Mesendoderm (in vitro differentiated cells): ENCODE results near the gene SYT7.
A peak's percentile ranks its signal among the peaks of the same experiment; 100 is the strongest.

Source experiments
- DNase-seq: peaks from one replicate; pipeline ENCODE4 v3.0.0; 2013
- H2AK5ac ChIP-seq: 2 replicates; pipeline ENCODE4 v1.6.1; 2013; ENCODE audit warnings: low read length, inconsistent platforms
- H2BK120ac ChIP-seq: 2 replicates; pipeline ENCODE4 v1.6.1; 2013; ENCODE audit warnings: low read depth, mild to moderate bottlenecking, low read length, moderate library complexity, mixed read lengths
- H2BK15ac ChIP-seq: replicated peaks from 2 replicates; pipeline ENCODE4 v1.6.1; 2013; ENCODE audit warnings: low read depth, mild to moderate bottlenecking, moderate library complexity
- H2BK5ac ChIP-seq: 2 replicates; pipeline ENCODE4 v1.6.1; 2013; ENCODE audit warnings: low read length, inconsistent platforms
- H3K18ac ChIP-seq: 2 replicates; pipeline ENCODE4 v1.6.1; 2013; ENCODE audit warnings: mild to moderate bottlenecking, low read length, mixed read lengths
- H3K23ac ChIP-seq: one replicate; pipeline ENCODE4 v1.6.1; 2013; ENCODE audit warnings: low read length
- H3K27ac ChIP-seq: 2 replicates; pipeline ENCODE4 v1.5.1; 2013; ENCODE audit warnings: low read depth, mild to moderate bottlenecking, inconsistent platforms, low read length, moderate library complexity
- H3K27me3 ChIP-seq: 2 replicates; pipeline ENCODE4 v1.6.1; 2013; ENCODE audit warnings: low read length, control low read depth, mild to moderate bottlenecking, inconsistent platforms; ENCODE audit not compliant: insufficient read depth, poor library complexity
- H3K36me3 ChIP-seq: 2 replicates; pipeline ENCODE4 v1.6.1; 2013; ENCODE audit warnings: low read length, inconsistent platforms; ENCODE audit not compliant: control insufficient read depth, insufficient read depth
- H3K4ac ChIP-seq: one replicate; pipeline ENCODE4 v1.6.1; 2013; ENCODE audit warnings: low read depth, mild to moderate bottlenecking, low read length, moderate library complexity
- H3K4me1 ChIP-seq: 2 replicates; pipeline ENCODE4 v1.6.1; 2013; ENCODE audit warnings: low read depth, low read length, inconsistent platforms; ENCODE audit not compliant: control insufficient read depth
- H3K4me2 ChIP-seq: 2 replicates; pipeline ENCODE4 v1.6.1; 2013; ENCODE audit warnings: low read length
- H3K4me3 ChIP-seq: 2 replicates; pipeline ENCODE4 v1.5.1; 2013; ENCODE audit warnings: mild to moderate bottlenecking, low read length
- H3K56ac ChIP-seq: one replicate; pipeline ENCODE4 v1.6.1; 2013; ENCODE audit warnings: low read length
- H3K79me1 ChIP-seq: 2 replicates; pipeline ENCODE4 v1.6.1; 2013; ENCODE audit warnings: low read length, inconsistent platforms
- H3K79me2 ChIP-seq: 2 replicates; pipeline ENCODE4 v1.6.1; 2013; ENCODE audit warnings: mild to moderate bottlenecking, low read length; ENCODE audit not compliant: control insufficient read depth, insufficient read depth
- H3K9ac ChIP-seq: 2 replicates; pipeline ENCODE4 v1.6.1; 2013; ENCODE audit warnings: low read length, inconsistent platforms
- H4K5ac ChIP-seq: one replicate; pipeline ENCODE4 v1.6.1; 2013; ENCODE audit warnings: low read length
- H4K8ac ChIP-seq: one replicate; pipeline ENCODE4 v1.6.1; 2013; ENCODE audit warnings: low read depth, mild to moderate bottlenecking, control low read depth, low read length, moderate library complexity
- WGBS: extraction: QIAGEN DNeasy Blood & Tissue Kit; methylation state at CpG from one replicate; pipeline ENCODE4 v1.1.7; 2013; ENCODE audit warnings: low lambda C conversion rate, missing lambda C conversion rate; ENCODE audit not compliant: insufficient coverage; ENCODE audit errors: extremely low coverage; 5-methylcytosine and 5-hydroxymethylcytosine counted together

SYT7 gene

DNA sequence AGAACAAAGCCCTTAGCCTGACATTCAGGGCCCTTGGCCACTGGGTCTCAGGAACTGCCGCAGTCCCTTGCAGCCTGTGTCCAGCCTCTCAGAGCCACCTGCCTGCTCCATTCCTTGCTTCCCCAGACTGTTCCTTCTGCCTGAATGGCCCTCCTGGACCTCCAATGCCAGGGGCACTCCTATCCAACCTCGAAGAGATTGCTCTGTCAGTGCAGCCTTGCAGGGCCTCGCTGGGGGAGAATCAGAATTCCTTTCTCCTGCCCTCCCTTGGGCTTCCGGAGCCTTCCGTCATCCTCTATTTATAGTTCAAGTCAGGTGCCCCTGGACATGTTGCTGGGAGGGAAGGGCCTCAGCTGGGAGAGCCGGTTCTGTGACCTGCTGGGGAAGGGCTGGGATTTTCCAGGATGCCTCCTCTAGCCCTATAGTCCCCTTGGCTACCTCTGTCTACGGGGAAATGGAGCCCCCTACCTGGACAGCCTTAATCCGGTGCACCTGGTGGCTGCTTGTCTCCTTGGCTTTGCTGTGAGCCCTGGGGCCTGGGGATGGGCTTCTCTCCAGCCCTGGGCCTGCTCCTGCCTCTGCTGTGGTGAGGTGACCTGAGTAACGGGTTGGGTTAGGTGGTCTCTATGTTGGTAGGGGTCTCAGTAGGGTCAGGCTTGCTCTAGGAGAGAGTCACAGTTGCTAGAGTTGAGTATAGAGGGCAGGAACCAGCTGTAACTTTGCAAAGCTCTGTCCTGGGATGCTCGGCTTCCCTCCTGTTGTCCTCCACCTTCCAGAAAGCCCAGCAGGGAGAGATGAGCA lies 45.9 kb upstream of the SYT7 start:
- peak overlapping the region; percentile 69 for H3K56ac ChIP-seq
- H2BK120ac ChIP-seq, result no peak overlapping the region
- H3K23ac ChIP-seq, result no peak overlapping the region
- peak overlapping the region; percentile 59 for H3K27ac ChIP-seq
- no peak overlapping the region for H4K8ac ChIP-seq
- peak; percentile 97 for DNase-seq
- H4K5ac ChIP-seq, result no peak overlapping the region
- H3K79me1 ChIP-seq, result no peaks in the 10 kb centered on the region
- no peak overlapping the region for H2AK5ac ChIP-seq
- no peak overlapping the region for H3K4me2 ChIP-seq
- peaks cover 2% of the 10 kb centered on the region for H3K4me1 ChIP-seq
- no peak overlapping the region for H3K18ac ChIP-seq
- H3K27me3 ChIP-seq, result no peaks in the 10 kb centered on the region
- no peak overlapping the region for H2BK5ac ChIP-seq
- no peak overlapping the region for H3K4me3 ChIP-seq
- no peak overlapping the region for H3K4ac ChIP-seq
- H3K36me3 ChIP-seq, result no peaks in the 10 kb centered on the region
- H2BK15ac ChIP-seq, result no peak overlapping the region
- H3K79me2 ChIP-seq, result no peaks in the 10 kb centered on the region
- no peak overlapping the region for H3K9ac ChIP-seq
- WGBS, result no CpG with 5 or more reads among the region's 10 CpGs

DNA sequence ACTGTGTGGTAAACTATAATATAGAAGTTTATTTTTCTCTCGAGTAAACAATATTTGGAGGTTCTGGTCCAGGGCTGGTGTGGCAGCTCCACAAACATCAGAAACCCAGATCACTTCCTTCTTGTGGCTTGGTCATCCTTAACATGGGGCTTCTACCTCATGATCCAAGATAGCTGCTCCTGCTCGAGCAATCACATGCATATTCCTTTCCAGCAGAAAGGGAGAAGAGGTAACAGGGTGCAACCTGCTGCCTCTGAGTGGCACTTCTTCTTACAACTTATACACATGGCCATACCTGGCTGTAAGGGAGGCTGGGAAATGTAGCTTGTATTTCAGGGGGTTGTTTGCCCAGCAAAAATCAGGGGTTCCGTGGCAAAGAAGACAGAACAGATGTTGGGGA lies 44.6 kb upstream of the SYT7 start:
- Histone ChIP-seq H2BK5ac (no peak overlapping the region), H3K79me2 (no peaks in the 10 kb centered on the region), H4K5ac (no peak overlapping the region), H3K79me1 (no peaks in the 10 kb centered on the region), H3K36me3 (no peaks in the 10 kb centered on the region), H3K4me2 (no peak overlapping the region), H3K4me3 (no peak overlapping the region), H2BK15ac (no peak overlapping the region), H4K8ac (no peak overlapping the region), H3K27ac (no peak overlapping the region), H2BK120ac (no peak overlapping the region), H3K56ac (no peak overlapping the region), H2AK5ac (no peak overlapping the region), H3K4ac (no peak overlapping the region), H3K4me1 (peaks cover 2% of the 10 kb centered on the region), H3K9ac (no peak overlapping the region), H3K18ac (no peak overlapping the region), H3K23ac (no peak overlapping the region), H3K27me3 (no peaks in the 10 kb centered on the region)
- no peak for DNase-seq
- no CpG with 5 or more reads among the region's 3 CpGs for WGBS

DNA sequence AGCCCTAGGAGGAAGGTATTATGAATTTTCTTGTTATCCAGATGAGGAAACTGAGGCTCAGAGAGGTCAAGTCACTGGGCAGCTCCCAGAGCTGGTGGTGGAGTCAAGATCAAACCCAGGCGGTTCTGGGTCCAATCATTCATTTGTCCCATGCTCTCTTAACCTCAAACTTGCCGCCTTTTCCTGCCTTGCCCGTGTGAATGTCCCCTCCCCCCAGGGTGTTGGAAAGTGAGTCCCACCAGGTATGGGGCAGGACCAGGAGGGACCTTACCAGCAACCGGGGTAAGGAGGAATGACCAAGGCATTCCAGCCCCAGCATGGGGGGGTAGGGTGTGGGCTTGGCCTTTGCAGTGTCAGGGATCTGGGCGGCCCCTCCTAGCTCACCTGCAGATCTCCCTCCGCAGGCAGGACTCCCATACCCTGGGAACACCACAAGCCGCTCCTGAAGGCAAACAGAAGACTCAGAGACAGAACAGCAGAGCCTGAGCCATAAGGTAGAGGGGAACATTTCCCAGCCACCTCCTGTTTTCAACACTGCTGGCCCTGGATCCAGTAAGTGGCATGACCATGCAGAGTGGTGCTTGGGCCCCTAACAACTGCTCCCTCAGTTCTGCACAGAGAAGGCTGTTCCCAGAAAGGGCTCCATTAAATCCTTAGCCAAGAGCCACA lies 41.2 kb upstream of the SYT7 start:
- H2BK15ac ChIP-seq, result no peak overlapping the region
- no peak overlapping the region for H4K8ac ChIP-seq
- H3K36me3 ChIP-seq, result no peaks in the 10 kb centered on the region
- H3K79me1 ChIP-seq, result no peaks in the 10 kb centered on the region
- H3K9ac ChIP-seq, result no peak overlapping the region
- H3K18ac ChIP-seq, result no peak overlapping the region
- no peak overlapping the region for H4K5ac ChIP-seq
- H3K4me2 ChIP-seq, result no peak overlapping the region
- WGBS, result no CpG with 5 or more reads among the region's 7 CpGs
- H2AK5ac ChIP-seq, result no peak overlapping the region
- no peak overlapping the region for H2BK5ac ChIP-seq
- H3K79me2 ChIP-seq, result no peaks in the 10 kb centered on the region
- H2BK120ac ChIP-seq, result no peak overlapping the region
- H3K23ac ChIP-seq, result no peak overlapping the region
- H3K56ac ChIP-seq, result no peak overlapping the region
- no peak overlapping the region for H3K27ac ChIP-seq
- no peaks in the 10 kb centered on the region for H3K27me3 ChIP-seq
- peak; percentile 60 for DNase-seq
- H3K4me1 ChIP-seq, result peaks cover 7% of the 10 kb centered on the region
- H3K4ac ChIP-seq, result no peak overlapping the region
- H3K4me3 ChIP-seq, result no peak overlapping the region

DNA sequence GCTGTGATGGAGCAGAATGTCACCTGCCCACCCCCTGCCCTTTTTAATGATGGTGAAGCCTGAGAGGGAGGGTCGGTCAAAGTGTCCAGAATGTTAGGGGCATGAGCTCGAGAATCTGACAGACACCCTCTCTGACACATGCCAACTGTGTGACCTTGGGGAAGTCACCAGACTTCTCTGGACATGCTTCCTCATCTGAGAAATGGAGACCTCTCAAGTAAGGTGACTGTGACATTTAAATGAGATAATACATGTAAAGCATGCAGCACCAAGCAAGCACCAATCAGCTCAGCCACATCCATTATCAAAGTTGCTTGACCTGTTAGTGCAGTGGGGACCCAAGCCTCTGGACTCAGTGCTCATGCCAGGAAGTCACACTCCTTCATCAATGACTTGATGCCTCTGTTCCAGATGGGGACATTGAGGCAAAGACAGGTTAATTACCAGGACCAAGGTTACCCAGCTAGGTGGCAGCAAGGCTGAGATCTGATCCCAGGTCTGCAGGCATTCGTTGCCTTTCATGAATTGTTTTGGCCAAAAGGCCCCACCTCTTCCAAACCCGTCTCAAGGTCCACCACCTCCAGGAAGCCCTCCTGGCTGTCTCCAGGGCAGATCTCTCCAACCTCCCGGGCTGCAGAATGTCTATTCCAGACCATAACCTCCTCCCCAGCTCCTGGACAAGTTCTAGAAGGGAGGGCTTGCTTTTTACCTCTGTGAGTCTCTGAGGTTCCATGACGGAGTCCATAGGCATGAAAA lies 38.8 kb upstream of the SYT7 start:
- Histone ChIP-seq H2BK5ac (no peak overlapping the region), H3K27ac (no peak overlapping the region), H3K79me1 (no peaks in the 10 kb centered on the region), H3K27me3 (no peaks in the 10 kb centered on the region), H2AK5ac (no peak overlapping the region), H3K4me2 (no peak overlapping the region), H2BK15ac (no peak overlapping the region), H3K18ac (no peak overlapping the region), H4K5ac (no peak overlapping the region), H3K4ac (no peak overlapping the region), H3K9ac (no peak overlapping the region), H3K56ac (no peak overlapping the region), H3K4me1 (peaks cover 5% of the 10 kb centered on the region), H3K36me3 (no peaks in the 10 kb centered on the region), H3K4me3 (no peak overlapping the region), H2BK120ac (no peak overlapping the region), H3K79me2 (no peaks in the 10 kb centered on the region), H4K8ac (no peak overlapping the region), H3K23ac (no peak overlapping the region)
- no peak for DNase-seq
- whole genome bisulfite sequencing, result no CpG with 5 or more reads among the region's 6 CpGs

DNA sequence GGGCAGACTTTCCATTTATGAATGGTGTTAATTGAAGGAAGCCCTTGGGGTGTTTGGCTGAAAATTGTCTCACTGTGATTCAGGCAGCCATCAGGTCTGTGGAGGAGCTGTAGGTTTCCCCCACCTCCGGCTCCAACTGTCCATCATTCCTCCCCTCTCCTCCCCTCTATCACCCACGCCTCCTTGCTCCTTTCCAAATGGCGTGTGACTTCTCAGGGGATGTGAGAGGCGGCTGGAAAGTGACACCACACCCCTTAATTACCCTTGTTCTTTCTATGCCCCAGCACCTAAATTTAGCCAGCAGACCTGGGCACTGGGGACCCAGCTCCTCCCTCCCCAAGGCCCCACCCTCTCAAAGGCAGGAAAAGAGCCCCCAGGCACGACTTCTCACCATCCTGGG lies 38.1 kb upstream of the SYT7 start:
- peak; percentile 80 for DNase-seq
- no peak overlapping the region for H3K18ac ChIP-seq
- H3K27ac ChIP-seq, result no peak overlapping the region
- no peak overlapping the region for H4K5ac ChIP-seq
- peak overlapping the region; percentile 40 for H3K56ac ChIP-seq
- H4K8ac ChIP-seq, result no peak overlapping the region
- no peak overlapping the region for H3K4me3 ChIP-seq
- no peak overlapping the region for H2AK5ac ChIP-seq
- no peak overlapping the region for H2BK15ac ChIP-seq
- no peak overlapping the region for H2BK5ac ChIP-seq
- H3K79me1 ChIP-seq, result no peaks in the 10 kb centered on the region
- H3K4ac ChIP-seq, result no peak overlapping the region
- H3K23ac ChIP-seq, result no peak overlapping the region
- H3K36me3 ChIP-seq, result no peaks in the 10 kb centered on the region
- H3K27me3 ChIP-seq, result no peaks in the 10 kb centered on the region
- H3K4me1 ChIP-seq, result peaks cover 5% of the 10 kb centered on the region
- peak overlapping the region; percentile 3 for H3K9ac ChIP-seq
- H3K79me2 ChIP-seq, result no peaks in the 10 kb centered on the region
- no peak overlapping the region for H2BK120ac ChIP-seq
- H3K4me2 ChIP-seq, result no peak overlapping the region
- no CpG with 5 or more reads among the region's 5 CpGs for WGBS
